BLaER1 (cell line): Measurements from ENCODE around the gene CXCR2.

Experiments used
- H3K27ac ChIP-seq: shearing (Covaris generic); formaldehyde crosslinking; 2 replicates; pipeline ENCODE4 v1.8.1; 2022
- H3K27me3 ChIP-seq: shearing (Covaris generic); formaldehyde crosslinking; 2 replicates; pipeline ENCODE4 v1.8.1; 2022
- H3K36me3 ChIP-seq: shearing (Covaris generic); formaldehyde crosslinking; 2 replicates; pipeline ENCODE4 v1.8.1; 2022
- H3K4me1 ChIP-seq: shearing (Covaris generic); formaldehyde crosslinking; 2 replicates; pipeline ENCODE4 v1.8.1; 2022
- H3K4me2 ChIP-seq: shearing (Covaris generic); formaldehyde crosslinking; 2 replicates; pipeline ENCODE4 v1.8.1; 2022
- H3K4me3 ChIP-seq: shearing (Covaris generic); formaldehyde crosslinking; 2 replicates; pipeline ENCODE4 v1.8.1; 2022
- H3K9ac ChIP-seq: shearing (Covaris generic); formaldehyde crosslinking; 2 replicates; pipeline ENCODE4 v1.8.1; 2022
- H3K9me3 ChIP-seq: shearing (Covaris generic); formaldehyde crosslinking; 2 replicates; pipeline ENCODE4 v1.8.1; 2022
- H4K20me1 ChIP-seq: shearing (Covaris generic); formaldehyde crosslinking; 2 replicates; pipeline ENCODE4 v1.8.1; 2022
- Cebpa-rat ChIP-seq: shearing (Covaris generic); IDR thresholded peaks from 2 replicates; pipeline ENCODE4 v1.8.1; 2022

CXCR2 gene

GRCh38 chr2:218128781-218129457 lies 3.1 kb downstream of the CXCR2 start:
- Histone ChIP-seq H3K9ac (no peak overlapping the region), H3K27me3 (no peaks in the 10 kb centered on the region)

GRCh38 chr2:218129458-218130135 lies 3.8 kb downstream of the CXCR2 start:
- Histone ChIP-seq H3K4me2 (no peak overlapping the region), H3K36me3 (no peaks in the 10 kb centered on the region), H3K27me3 (no peaks in the 10 kb centered on the region), H3K4me3 (no peak overlapping the region), H4K20me1 (no peaks in the 10 kb centered on the region), H3K4me1 (peaks cover 15% of the 10 kb centered on the region; the same call in 1 of the 2 replicates), H3K27ac (no peak overlapping the region), H3K9me3 (no peaks in the 10 kb centered on the region), H3K9ac (no peak overlapping the region)
- TF ChIP-seq Cebpa-rat, result no peak

More at GRCh38 chr2:218128781-218129457, 3.1 kb downstream of the CXCR2 start:
- Histone ChIP-seq H3K4me2 (no peak overlapping the region), H4K20me1 (no peaks in the 10 kb centered on the region), H3K4me3 (no peak overlapping the region), H3K27ac (no peak overlapping the region), H3K9me3 (0 out of 2 replicates have a peak, but pooled peaks cover 2% of the 10 kb centered on the region), H3K4me1 (peaks cover 15% of the 10 kb centered on the region; the same call in 1 of the 2 replicates), H3K36me3 (no peaks in the 10 kb centered on the region)
- TF ChIP-seq Cebpa-rat, result no peak

GRCh38 chr2:218130377-218130776 lies 4.5 kb downstream of the CXCR2 start:
- TF ChIP-seq Cebpa-rat, result no peak
- Histone ChIP-seq H3K36me3 (no peaks in the 10 kb centered on the region), H3K27ac (no peak overlapping the region), H4K20me1 (no peaks in the 10 kb centered on the region), H3K4me1 (peaks cover 10% of the 10 kb centered on the region; the same call in 1 of the 2 replicates), H3K27me3 (no peaks in the 10 kb centered on the region), H3K9me3 (no peaks in the 10 kb centered on the region), H3K4me2 (no peak overlapping the region), H3K4me3 (no peak overlapping the region), H3K9ac (no peak overlapping the region)

- TF ChIP-seq Cebpa-rat, result no peak
- H3K4me1 ChIP-seq, result peaks cover 6% of the 10 kb centered on the region; the same call in 1 of the 2 replicates
- H3K9ac ChIP-seq, result no peak overlapping the region
- H3K9me3 ChIP-seq, result no peaks in the 10 kb centered on the region
- no peaks in the 10 kb centered on the region for H3K27me3 ChIP-seq
- H3K36me3 ChIP-seq, result no peaks in the 10 kb centered on the region
- no peak overlapping the region for H3K27ac ChIP-seq
- no peaks in the 10 kb centered on the region for H4K20me1 ChIP-seq
- no peak overlapping the region for H3K4me2 ChIP-seq
- H3K4me3 ChIP-seq, result no peak overlapping the region
Observed at GRCh38 chr2:218130822-218131221, 5.0 kb downstream of the CXCR2 start.

- H3K27me3 ChIP-seq, result no peaks in the 10 kb centered on the region
Observed at GRCh38 chr2:218137514-218137913, 11.7 kb downstream of the CXCR2 start.

GRCh38 chr2:218138047-218138446 lies 12.2 kb downstream of the CXCR2 start:
- no peak overlapping the region for H3K9ac ChIP-seq
- no peaks in the 10 kb centered on the region; the same call in 1 of the 2 replicates for H3K9me3 ChIP-seq
- H3K36me3 ChIP-seq, result no peaks in the 10 kb centered on the region
- TF ChIP-seq Cebpa-rat, result no peak
- no peak overlapping the region for H3K27ac ChIP-seq
- no peaks in the 10 kb centered on the region for H3K4me1 ChIP-seq
- no peaks in the 10 kb centered on the region for H4K20me1 ChIP-seq
- no peak overlapping the region for H3K4me3 ChIP-seq
- no peak overlapping the region for H3K4me2 ChIP-seq
- H3K27me3 ChIP-seq, result no peaks in the 10 kb centered on the region

More at GRCh38 chr2:218137514-218137913, 11.7 kb downstream of the CXCR2 start:
- Histone ChIP-seq H3K9me3 (no peaks in the 10 kb centered on the region), H3K4me1 (no peaks in the 10 kb centered on the region), H3K4me2 (no peak overlapping the region), H3K4me3 (no peak overlapping the region), H4K20me1 (no peaks in the 10 kb centered on the region), H3K9ac (no peak overlapping the region), H3K36me3 (no peaks in the 10 kb centered on the region), H3K27ac (no peak overlapping the region)
- no peak for TF ChIP-seq Cebpa-rat

- no peak for TF ChIP-seq Cebpa-rat
- peaks cover 9% of the 10 kb centered on the region for H3K4me1 ChIP-seq
- H3K36me3 ChIP-seq, result no peaks in the 10 kb centered on the region
- H3K4me3 ChIP-seq, result no peak overlapping the region
- H3K9ac ChIP-seq, result no peak overlapping the region
- H3K4me2 ChIP-seq, result no peak overlapping the region
- H3K9me3 ChIP-seq, result peaks cover 19% of the 10 kb centered on the region
- no peaks in the 10 kb centered on the region for H3K27me3 ChIP-seq
- H3K27ac ChIP-seq, result no peak overlapping the region
- H4K20me1 ChIP-seq, result no peaks in the 10 kb centered on the region
Observed at GRCh38 chr2:218145124-218145523, 19.3 kb downstream of the CXCR2 start.

GRCh38 chr2:218146056-218146455 lies 20.2 kb downstream of the CXCR2 start:
- TF ChIP-seq Cebpa-rat, result no peak
- no peak overlapping the region for H3K27ac ChIP-seq
- H3K9me3 ChIP-seq, result peaks cover 19% of the 10 kb centered on the region
- no peaks in the 10 kb centered on the region for H3K36me3 ChIP-seq
- H3K4me3 ChIP-seq, result no peak overlapping the region
- H4K20me1 ChIP-seq, result no peaks in the 10 kb centered on the region
- no peak overlapping the region for H3K9ac ChIP-seq
- H3K27me3 ChIP-seq, result no peaks in the 10 kb centered on the region
- H3K4me2 ChIP-seq, result no peak overlapping the region
- peaks cover 12% of the 10 kb centered on the region for H3K4me1 ChIP-seq

- TF ChIP-seq Cebpa-rat, result no peak
- Histone ChIP-seq H3K27me3 (no peaks in the 10 kb centered on the region), H4K20me1 (no peaks in the 10 kb centered on the region), H3K36me3 (no peaks in the 10 kb centered on the region), H3K4me3 (no peak overlapping the region), H3K4me2 (peak overlapping the region; percentile 36; the same call in 1 of the 2 replicates), H3K4me1 (peaks cover 12% of the 10 kb centered on the region), H3K9me3 (peaks cover 17% of the 10 kb centered on the region), H3K9ac (no peak overlapping the region), H3K27ac (no peak overlapping the region)
Observed at GRCh38 chr2:218149098-218149497, 23.3 kb downstream of the CXCR2 start.

GRCh38 chr2:218149848-218150440 lies 24.1 kb downstream of the CXCR2 start:
- Histone ChIP-seq H3K4me1 (peaks cover 12% of the 10 kb centered on the region), H3K9ac (no peak overlapping the region), H3K36me3 (no peaks in the 10 kb centered on the region), H3K4me3 (no peak overlapping the region), H3K9me3 (peaks cover 9% of the 10 kb centered on the region), H3K4me2 (peak overlapping the region; percentile 36), H3K27ac (no peak overlapping the region), H3K27me3 (no peaks in the 10 kb centered on the region), H4K20me1 (no peaks in the 10 kb centered on the region)
- TF ChIP-seq Cebpa-rat, result no peak
